Upper lobe of right lung (tissue), 1 donor: ENCODE results near the gene GNAQ. TPM values are rescaled to one million over a fixed set of nuclear protein-coding genes. Genes with fewer than 3 reads are reported as not detected.
"Not testable (repeated sequence)": the region's sequence is repeated elsewhere in the genome, so short reads cannot be mapped to it uniquely, and the experiment has no call there.

Experiments used
- ATAC-seq: fragments of 200-7000 bp; cut with Tn5 transposase; one replicate; pipeline ENCODE4 v1.9.1; 2020; ENCODE audit warnings: mild to moderate bottlenecking, moderate library complexity
- DNase-seq: peaks from one replicate; pipeline ENCODE4 v3.0.0-alpha.2; 2020
- H3K27ac ChIP-seq: fragments of 200-600 bp; one replicate; pipeline ENCODE4 v1.8.0; 2022
- H3K27me3 ChIP-seq: fragments of 200-600 bp; one replicate; pipeline ENCODE4 v1.8.0; 2022; ENCODE audit warnings: mild to moderate bottlenecking
- H3K36me3 ChIP-seq: fragments of 200-600 bp; one replicate; pipeline ENCODE4 v1.8.0; 2022
- H3K4me1 ChIP-seq: fragments of 200-600 bp; one replicate; pipeline ENCODE4 v1.8.0; 2022
- H3K4me3 ChIP-seq: fragments of 200-600 bp; one replicate; pipeline ENCODE4 v1.8.0; 2022; ENCODE audit warnings: mild to moderate bottlenecking
- H3K9me3 ChIP-seq: fragments of 200-600 bp; one replicate; pipeline ENCODE4 v1.8.0; 2022
- intact Hi-C: fragments of 100-400 bp; cut with DNase I; formaldehyde crosslinking; loops from one replicate; pipeline ENCODE4 v1.11.0; 2022
- total RNA-seq: library from RNA; stranded (reverse); fragmentation: NEBNext Ultra II Directional; extraction: Animal tissue kit (Norgen Biotek cat#: 25700); gene quantifications from one replicate; pipeline ENCODE4 v1.2.1, GENCODE V29; 2021
- TF ChIP-seq, protein P1 (sequence below): fragments of 200-600 bp; IDR thresholded peaks from one replicate; pipeline ENCODE4 v1.8.0; 2022; ENCODE audit warnings: antibody characterized with exemption
- donor health status: DM: no; HTN: yes; CAD: no; lungs with severe emphysema.

The GNAQ gene
- total RNA-seq, 1 donor from 2014 or later: 132 TPM

DNA sequence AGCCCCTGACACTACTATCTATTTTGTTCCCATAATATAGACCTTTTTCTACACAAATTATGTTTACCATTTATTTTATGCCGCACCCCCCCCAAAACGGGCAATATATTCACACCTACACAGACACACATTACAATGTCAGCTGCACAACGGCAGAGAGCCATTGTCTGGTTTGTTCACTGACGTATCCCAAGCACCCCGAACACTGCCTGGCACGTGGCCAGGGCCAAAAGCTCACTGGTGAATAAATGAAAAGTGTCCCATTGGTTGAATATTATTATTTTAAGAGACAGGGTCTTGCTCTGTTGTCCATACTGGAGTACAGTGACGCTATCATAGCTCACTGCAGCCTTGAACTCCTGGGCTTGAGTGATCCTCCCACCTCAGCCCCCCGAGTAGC is 150.5 kb downstream of the GNAQ start:
- H3K4me1 ChIP-seq: peaks cover 30% of the 10 kb centered on the region
- H3K4me3 ChIP-seq: no peak overlapping the region
- TF ChIP-seq, protein P1, sequence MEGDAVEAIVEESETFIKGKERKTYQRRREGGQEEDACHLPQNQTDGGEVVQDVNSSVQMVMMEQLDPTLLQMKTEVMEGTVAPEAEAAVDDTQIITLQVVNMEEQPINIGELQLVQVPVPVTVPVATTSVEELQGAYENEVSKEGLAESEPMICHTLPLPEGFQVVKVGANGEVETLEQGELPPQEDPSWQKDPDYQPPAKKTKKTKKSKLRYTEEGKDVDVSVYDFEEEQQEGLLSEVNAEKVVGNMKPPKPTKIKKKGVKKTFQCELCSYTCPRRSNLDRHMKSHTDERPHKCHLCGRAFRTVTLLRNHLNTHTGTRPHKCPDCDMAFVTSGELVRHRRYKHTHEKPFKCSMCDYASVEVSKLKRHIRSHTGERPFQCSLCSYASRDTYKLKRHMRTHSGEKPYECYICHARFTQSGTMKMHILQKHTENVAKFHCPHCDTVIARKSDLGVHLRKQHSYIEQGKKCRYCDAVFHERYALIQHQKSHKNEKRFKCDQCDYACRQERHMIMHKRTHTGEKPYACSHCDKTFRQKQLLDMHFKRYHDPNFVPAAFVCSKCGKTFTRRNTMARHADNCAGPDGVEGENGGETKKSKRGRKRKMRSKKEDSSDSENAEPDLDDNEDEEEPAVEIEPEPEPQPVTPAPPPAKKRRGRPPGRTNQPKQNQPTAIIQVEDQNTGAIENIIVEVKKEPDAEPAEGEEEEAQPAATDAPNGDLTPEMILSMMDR: no peak
- DNase-seq (no peak), ATAC-seq (no peak)
- H3K36me3 ChIP-seq: no peaks in the 10 kb centered on the region
- intact Hi-C loops: no loop called here
- H3K27ac ChIP-seq: no peak overlapping the region
- no peaks in the 10 kb centered on the region for H3K9me3 ChIP-seq
- H3K27me3 ChIP-seq: no peaks in the 10 kb centered on the region

DNA sequence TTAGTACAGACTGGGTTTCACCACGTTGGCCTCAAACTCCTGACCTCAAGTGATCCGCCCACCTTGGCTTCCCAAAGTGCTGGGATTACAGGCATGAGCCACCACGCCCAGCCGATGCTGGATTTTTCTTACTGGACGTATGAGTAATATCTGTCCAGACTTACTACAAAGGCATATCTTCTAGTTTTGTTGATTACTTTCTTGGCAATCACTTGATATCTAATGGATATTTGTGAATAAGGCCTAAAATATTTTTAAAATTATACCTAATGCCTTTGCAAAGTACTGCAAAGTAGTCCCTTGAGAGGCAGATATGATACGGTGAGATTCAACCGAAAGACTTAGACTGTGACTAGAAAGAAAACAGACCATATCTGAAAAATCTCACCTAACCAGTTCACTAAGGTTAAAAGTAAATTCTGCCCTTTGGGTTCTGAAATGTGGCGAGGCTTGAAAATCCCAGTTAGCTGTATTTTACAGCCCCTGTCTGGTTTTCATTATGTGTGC is 152.1 kb downstream of the GNAQ start:
- Histone ChIP-seq H3K27ac (no peak overlapping the region), H3K27me3 (no peaks in the 10 kb centered on the region), H3K4me1 (peaks cover 23% of the 10 kb centered on the region), H3K36me3 (no peaks in the 10 kb centered on the region), H3K4me3 (no peak overlapping the region), H3K9me3 (no peaks in the 10 kb centered on the region)
- ATAC-seq (no peak), DNase-seq (no peak)
- intact Hi-C loops: no loop called here
- TF ChIP-seq, protein P1: no peak

DNA sequence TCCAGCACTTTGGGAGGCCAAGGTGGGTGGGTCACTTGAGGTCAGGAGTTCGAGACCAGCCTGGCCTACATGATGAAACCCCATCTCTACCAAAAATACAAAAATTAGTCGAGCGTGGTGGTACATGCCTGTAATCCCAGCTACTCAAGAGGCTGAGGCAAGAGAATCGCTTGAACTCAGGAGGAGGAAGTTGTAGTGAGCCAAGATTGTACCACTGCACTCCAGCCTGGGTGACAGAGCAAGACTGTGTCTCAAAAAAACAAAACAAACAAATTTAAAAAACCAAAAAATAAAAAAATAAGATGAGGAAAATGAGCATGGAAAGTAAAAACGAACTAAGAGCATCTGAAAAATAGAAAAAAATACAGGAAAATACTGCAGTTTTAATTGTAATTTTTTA is 152.8 kb downstream of the GNAQ start:
- H3K36me3 ChIP-seq, ATAC-seq, DNase-seq, H3K9me3 ChIP-seq, H3K27ac ChIP-seq, H3K4me3 ChIP-seq, intact Hi-C loops, H3K27me3 ChIP-seq: not testable (repeated sequence)
- H3K4me1 ChIP-seq: peaks cover 16% of the 10 kb centered on the region

DNA sequence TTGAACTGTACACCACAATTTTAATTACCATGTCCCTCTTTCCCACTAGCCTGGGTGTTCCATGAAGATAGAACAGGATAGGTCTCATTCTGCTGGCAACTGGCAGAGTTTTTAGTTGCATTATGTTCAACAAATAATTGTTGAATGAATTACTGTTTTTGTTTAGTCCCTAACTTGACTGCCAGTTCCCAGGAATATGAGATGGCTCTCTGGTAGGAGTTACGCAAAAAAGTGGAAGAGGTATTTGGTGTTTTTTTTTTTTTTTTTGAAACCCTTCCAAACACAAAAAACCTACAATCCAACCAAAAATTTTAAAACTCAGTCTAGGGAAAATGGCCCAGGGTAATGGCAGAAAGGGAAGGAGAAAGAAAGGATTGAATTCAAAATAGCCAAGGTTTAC is 153.6 kb downstream of the GNAQ start:
- Histone ChIP-seq H3K27me3 (no peaks in the 10 kb centered on the region), H3K36me3 (no peaks in the 10 kb centered on the region), H3K27ac (no peak overlapping the region), H3K4me1 (peaks cover 13% of the 10 kb centered on the region), H3K4me3 (no peak overlapping the region), H3K9me3 (no peaks in the 10 kb centered on the region)
- TF ChIP-seq, protein P1: no peak
- intact Hi-C loops: no loop called here
- no peak for DNase-seq
- ATAC-seq: no peak

DNA sequence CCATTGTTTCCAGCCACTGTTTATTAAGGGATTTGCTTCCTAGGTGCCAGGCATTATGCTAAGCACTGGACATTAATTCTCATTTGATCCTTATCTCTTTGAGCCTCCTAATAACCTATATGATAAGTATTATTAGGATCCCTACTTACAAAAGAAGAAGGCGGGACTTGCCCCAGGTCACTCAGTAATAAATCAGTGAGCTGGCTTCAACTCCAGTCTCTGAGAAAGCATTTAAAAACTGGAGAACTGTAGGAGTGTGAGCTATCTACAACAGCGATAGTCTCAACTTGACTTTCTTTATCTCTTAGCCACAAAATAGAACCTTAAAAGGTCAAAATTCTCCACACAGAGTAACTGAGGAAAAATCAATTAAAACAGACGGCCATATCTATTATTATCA is 155.0 kb downstream of the GNAQ start:
- Histone ChIP-seq H3K36me3 (no peaks in the 10 kb centered on the region), H3K9me3 (no peaks in the 10 kb centered on the region), H3K27ac (no peak overlapping the region), H3K4me1 (peaks cover 13% of the 10 kb centered on the region), H3K27me3 (no peaks in the 10 kb centered on the region), H3K4me3 (no peak overlapping the region)
- intact Hi-C loops: no loop called here
- no peak for DNase-seq
- no peak for ATAC-seq
- TF ChIP-seq, protein P1: no peak

DNA sequence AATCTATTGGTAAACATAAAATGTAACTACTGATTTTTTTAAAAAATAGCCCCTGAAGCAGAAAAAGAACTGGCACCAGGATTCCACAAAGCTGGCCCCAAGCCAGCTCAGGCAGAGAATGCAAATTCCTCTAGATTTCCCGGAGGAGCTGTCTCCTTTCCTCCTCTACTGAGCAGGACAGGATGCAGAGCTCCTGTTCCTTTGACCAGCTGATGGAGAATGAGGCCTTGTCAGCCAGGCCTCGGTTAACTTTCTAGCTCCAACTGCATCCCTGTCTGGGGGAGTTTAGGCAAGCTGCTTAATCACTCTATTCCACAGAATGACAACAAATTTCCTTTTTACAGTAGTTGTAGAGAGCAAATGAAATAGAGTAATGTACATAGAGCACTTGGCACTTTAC is 155.5 kb downstream of the GNAQ start:
- Histone ChIP-seq H3K27ac (no peak overlapping the region), H3K36me3 (no peaks in the 10 kb centered on the region), H3K4me3 (no peak overlapping the region), H3K27me3 (no peaks in the 10 kb centered on the region), H3K4me1 (peaks cover 13% of the 10 kb centered on the region), H3K9me3 (no peaks in the 10 kb centered on the region)
- TF ChIP-seq, protein P1: no peak
- ATAC-seq: no peak
- no peak for DNase-seq
- intact Hi-C loops: no loop called here
